NCI-H2107 treated with DMSO at 0.1 percent for 48 hours (cell line): ENCODE results near the gene LPAR3.

Experiments
- DNase-seq: peaks from one replicate; lab custom pipeline; 2025; ENCODE audit not compliant: unreplicated experiment; lab: John Stamatoyannopoulos, UW

LPAR3 gene

GRCh38 chr1:84833194-84833593 lies 59.8 kb downstream of the LPAR3 start:
- no peak for DNase-seq

GRCh38 chr1:84830136-84830535 lies 62.9 kb downstream of the LPAR3 start:
- DNase-seq = no peak

- DNase-seq = no peak
Measured at GRCh38 chr1:84827976-84828375, 65.0 kb downstream of the LPAR3 start.

DNA sequence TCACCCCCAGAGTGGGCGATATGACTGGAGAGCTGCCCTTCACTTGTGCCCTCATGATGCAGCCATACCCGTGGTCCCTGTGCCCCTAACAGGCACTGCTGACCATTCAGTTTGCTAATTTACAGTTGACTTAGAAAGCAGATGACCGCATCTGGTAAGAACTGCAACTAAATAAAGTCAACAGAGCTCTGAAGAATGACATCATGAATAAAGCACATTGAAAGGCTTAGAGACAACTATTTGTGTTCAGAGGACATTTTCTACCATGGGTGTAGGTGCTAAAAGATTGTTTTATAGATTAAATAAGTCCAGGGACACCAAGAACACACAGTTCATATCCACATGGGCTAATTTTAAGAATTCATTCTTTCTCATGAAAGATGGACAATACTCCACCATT lies 65.5 kb downstream of the LPAR3 start:
- no peak for DNase-seq

DNA sequence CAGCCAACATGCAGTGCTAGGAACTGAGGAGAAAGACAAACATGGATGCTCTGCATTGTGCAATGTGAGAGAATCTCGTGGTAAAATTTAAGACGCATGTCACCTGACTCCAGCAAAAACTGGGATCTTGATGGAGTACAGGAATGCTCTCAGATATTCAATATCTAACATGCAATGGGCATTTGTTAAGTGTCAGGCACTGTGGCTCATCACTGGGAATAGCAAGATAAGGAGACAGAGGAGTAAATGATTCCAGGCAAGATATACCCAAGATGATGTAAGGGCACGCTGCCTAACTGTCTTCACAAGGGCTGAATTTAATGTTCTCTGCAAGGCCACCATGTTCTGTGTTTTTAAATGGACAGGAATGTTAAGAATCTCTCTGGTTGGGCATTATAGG lies 67.8 kb downstream of the LPAR3 start:
- DNase-seq = no peak

DNA sequence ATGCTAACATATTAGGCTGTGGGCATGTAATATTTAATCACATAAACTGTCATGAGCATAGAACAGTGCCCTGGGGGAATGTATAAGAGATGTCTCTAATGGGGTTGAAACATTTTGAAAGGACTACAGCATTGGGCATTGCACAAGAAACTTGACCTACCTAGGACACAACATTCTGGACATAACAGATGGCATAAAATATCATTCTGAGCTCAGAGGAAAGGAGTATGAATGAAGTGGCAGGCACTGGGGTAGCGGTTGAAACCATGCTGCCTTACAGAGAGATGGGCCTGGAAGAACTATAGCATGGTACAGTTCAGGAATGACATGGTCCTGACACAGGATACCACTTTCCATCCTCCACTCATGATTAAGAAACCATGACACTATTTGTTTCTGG lies 69.0 kb downstream of the LPAR3 start:
- no peak for DNase-seq

DNA sequence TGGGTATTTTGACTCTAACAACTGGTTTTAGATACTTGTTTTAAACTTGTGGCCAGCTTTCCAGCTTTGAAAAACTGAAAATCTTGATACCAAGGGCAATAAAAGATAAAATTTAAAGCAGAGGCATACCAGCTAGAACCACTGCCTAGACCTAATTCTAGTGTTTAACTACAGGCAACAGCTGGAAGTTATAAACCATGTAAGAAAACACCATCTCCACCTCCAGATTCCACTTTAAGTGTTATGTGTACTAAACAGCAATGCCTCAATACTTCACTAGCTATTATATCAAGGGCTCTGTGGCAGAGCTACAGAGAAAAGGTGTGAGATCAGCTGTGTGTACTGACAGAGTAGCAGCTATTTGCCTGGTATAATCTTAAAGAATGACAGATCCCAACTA lies 69.5 kb downstream of the LPAR3 start:
- DNase-seq = peak; percentile 73

DNA sequence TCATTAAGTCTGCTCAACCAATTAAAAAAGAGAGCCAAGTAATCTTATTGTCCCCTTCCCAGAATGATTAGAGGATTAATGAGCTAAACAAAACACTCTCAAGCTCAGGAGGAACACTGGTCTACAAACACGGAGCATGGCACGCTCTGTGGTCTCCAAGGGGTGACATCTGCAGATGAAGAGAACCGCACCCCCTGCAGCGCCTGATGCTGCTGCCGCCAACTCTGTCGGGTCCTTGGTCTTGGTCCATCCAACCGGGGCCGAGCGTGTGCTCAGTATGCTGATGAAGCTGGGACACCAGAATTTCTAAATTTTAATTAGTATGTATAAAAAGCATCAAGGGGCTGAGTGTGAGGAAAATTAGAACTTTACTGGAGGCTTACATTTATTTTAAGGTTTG lies 82.7 kb downstream of the LPAR3 start:
- DNase-seq = no peak

DNA sequence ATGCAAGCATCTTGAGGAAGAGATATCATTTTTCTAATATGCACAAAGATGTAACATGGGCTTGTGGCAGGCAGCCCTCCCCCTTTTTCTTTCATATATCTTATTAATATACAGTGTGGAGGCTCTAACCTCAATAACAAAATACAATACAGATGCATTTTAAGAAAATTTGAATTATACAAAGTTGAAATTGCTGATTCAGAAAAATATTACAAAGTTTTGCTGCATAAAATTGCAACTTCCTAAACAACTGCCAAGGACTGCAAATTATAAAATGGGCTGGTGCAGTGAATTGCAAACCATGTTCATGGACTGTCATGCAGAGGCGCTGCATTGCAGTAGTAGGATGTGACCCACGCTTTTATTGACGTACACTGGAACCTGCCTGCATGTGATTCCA lies 84.0 kb downstream of the LPAR3 start:
- no peak for DNase-seq

GRCh38 chr1:84803604-84804003 lies 89.4 kb downstream of the LPAR3 start:
- no peak for DNase-seq

DNA sequence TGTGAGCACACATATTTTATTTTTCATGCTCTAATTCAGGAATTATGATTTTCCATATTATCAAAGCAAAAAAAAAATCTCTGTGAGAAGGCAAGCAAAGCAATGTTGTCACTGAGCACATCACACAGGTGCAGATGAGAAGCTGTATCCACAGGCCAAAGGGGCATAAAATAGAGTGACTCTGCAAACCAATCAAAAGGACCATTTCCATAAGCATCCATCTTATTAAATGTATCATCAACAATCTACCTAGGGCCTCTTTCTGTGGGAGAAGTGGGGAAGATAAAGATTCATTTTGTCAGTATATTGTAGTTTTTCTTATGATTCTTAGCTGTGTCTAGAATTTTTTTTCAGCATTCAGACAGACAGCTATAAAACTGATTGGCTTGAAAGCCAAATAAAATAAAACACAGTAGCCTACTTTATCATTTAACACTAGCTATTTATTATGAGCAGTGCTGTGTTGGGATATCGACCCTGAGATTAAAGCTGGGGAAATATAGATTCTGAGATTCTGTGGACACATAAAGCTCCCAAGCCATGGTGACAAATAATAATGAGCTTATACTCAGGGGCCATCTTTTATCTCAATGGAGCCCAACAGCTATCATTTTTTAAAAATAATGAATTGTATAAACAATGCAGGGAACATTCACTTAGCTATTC lies 90.3 kb downstream of the LPAR3 start:
- DNase-seq = no peak

- DNase-seq = no peak
Measured at GRCh38 chr1:84800090-84801073, 92.6 kb downstream of the LPAR3 start.

DNA sequence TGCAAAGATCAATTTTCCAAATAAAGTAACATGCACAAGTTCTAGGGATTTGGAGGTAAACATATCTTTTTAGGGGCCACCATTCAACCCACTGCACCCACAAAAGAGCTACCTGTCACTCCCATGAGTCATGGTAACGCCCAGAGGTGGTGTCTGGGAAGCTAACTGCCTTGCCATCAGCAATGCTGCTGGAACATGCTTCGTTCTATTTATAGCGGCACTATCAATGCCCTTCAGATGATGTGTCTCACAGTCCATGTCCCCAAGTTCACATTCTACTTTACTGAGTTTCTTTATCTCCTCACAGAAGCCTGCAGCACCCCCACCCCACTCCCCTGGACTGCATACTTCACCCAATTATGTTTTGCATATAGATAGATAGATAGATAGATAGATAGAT lies 95.4 kb downstream of the LPAR3 start:
- no peak for DNase-seq

- no peak for DNase-seq
Measured at GRCh38 chr1:84795966-84796600, 96.9 kb downstream of the LPAR3 start.

GRCh38 chr1:84795213-84795612 lies 97.8 kb downstream of the LPAR3 start:
- DNase-seq = no peak

DNA sequence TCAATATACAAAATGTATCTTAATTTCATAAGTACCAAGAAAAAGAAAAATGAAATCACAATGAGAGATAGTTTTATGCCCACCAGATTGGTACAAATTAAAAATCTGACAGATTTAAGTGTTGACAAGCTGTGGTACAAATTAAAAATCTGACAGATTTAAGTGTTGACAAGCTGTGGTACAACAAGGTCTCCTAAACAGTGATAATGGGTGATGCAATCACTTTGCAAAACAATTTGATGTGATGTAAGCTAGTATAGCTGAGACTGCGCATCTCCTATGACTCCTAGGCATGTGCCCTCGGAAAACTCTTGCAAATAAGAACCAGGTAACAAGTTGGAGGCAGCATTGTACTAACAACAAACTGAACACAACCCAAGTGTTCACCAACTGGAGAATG lies 100.6 kb downstream of the LPAR3 start:
- no peak for DNase-seq

GRCh38 chr1:84789014-84789413 lies 104.0 kb downstream of the LPAR3 start:
- DNase-seq = no peak

GRCh38 chr1:84785271-84786036 lies 107.6 kb downstream of the LPAR3 start:
- no peak for DNase-seq

DNA sequence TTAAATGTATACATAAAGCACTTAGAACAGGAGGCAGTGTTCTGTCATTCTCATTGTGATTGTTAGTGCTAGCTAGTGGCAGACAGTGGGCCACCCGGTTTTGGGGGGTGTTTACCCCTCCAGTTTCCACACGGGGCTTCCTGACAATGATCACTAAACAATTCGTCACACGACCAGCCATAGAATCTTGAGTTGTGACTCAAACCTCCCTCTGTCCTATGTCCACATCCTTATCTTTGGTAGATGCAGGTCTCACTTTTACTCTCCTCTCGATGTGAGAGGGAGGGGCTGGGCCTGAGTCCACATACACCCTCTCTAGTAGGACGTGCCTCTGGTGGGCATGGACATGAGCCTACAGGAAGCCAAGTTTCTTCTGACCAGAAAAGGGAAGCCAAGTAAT lies 110.1 kb downstream of the LPAR3 start:
- no peak for DNase-seq

- peak; percentile 53 for DNase-seq
Measured at GRCh38 chr1:84781946-84782771, 110.8 kb downstream of the LPAR3 start.
